KBM-7 (cell line): ENCODE data around the gene MYO19.
"Not testable (repeated sequence)": the region's sequence is repeated elsewhere in the genome, so short reads cannot be mapped to it uniquely, and the experiment has no call there.

Experiments used
- DNase-seq: peaks from one replicate; pipeline ENCODE4 v3.0.0-alpha.2; 2015
- in situ Hi-C: fragments of 300-500 bp; cut with MboI; formaldehyde crosslinking; loops from 2 replicates; pipeline ENCODE4 v1.14.3; 2020; ENCODE audit warnings: low sequenced_read_pairs, low pct_unique_long_range_greater_than_20kb, mixed read lengths

Gene MYO19

GRCh38 chr17:36505171-36505570 is 29.5 kb downstream of the MYO19 start:
- in situ Hi-C loops: no loop called here
- DNase-seq: no peak

- in situ Hi-C loops: no loop called here
- DNase-seq: no peak
These were observed 30.5 kb downstream of the MYO19 start for GRCh38 chr17:36504156-36504545.

GRCh38 chr17:36503456-36504155 is 31.1 kb downstream of the MYO19 start:
- in situ Hi-C loops: no loop called here
- DNase-seq: no peak

- DNase-seq: no peak
- in situ Hi-C loops: no loop called here
These were observed 32.7 kb downstream of the MYO19 start for GRCh38 chr17:36501963-36502362.

- in situ Hi-C loops: no loop called here
- DNase-seq: no peak
These were observed 33.3 kb downstream of the MYO19 start for GRCh38 chr17:36501351-36501750.

GRCh38 chr17:36500745-36501225 is 33.9 kb downstream of the MYO19 start:
- in situ Hi-C loops: no loop called here

GRCh38 chr17:36498560-36499300 is 35.9 kb downstream of the MYO19 start:
- no peak for DNase-seq
- in situ Hi-C loops: no loop called here

More at GRCh38 chr17:36500745-36501225, 33.9 kb downstream of the MYO19 start:
- DNase-seq: no peak

- no peak for DNase-seq
- in situ Hi-C loops: no loop called here
These were observed 36.5 kb downstream of the MYO19 start for GRCh38 chr17:36498155-36498554.

- in situ Hi-C loops: no loop called here
These were observed 38.5 kb downstream of the MYO19 start for GRCh38 chr17:36496018-36496789.

GRCh38 chr17:36495076-36495578 is 39.5 kb downstream of the MYO19 start:
- in situ Hi-C loops: no loop called here
- DNase-seq: no peak

More at GRCh38 chr17:36496018-36496789, 38.5 kb downstream of the MYO19 start:
- no peak for DNase-seq

- DNase-seq: no peak
- in situ Hi-C loops: no loop called here
These were observed 40.0 kb downstream of the MYO19 start for GRCh38 chr17:36494674-36495073.

- in situ Hi-C loops: no loop called here
- no peak for DNase-seq
These were observed 40.7 kb downstream of the MYO19 start for GRCh38 chr17:36493956-36494355.

- peak; percentile 94 for DNase-seq
- in situ Hi-C loops: no loop called here
These were observed 48.2 kb downstream of the MYO19 start, which contains the start of gene ZNHIT3 for GRCh38 chr17:36486204-36487194. ZNHIT3 (plus strand) TSS chr17:36486681; CDS start chr17:36486700, 19 bp downstream.

- no peak for DNase-seq
- in situ Hi-C loops: no loop called here
These were observed 48.9 kb downstream of the MYO19 start for GRCh38 chr17:36485805-36486203.

GRCh38 chr17:36485027-36485426 is 49.6 kb downstream of the MYO19 start:
- in situ Hi-C loops: no loop called here
- DNase-seq: no peak

GRCh38 chr17:36484021-36484420 is 50.6 kb downstream of the MYO19 start:
- DNase-seq, in situ Hi-C loops: not testable (repeated sequence)

GRCh38 chr17:36482611-36483504 is 51.8 kb downstream of the MYO19 start:
- DNase-seq: peak; percentile 89
- in situ Hi-C loops: no loop called here
